HL-60 (cell line): ENCODE results near the gene DEUP1.

Source experiments
- CTCF ChIP-seq: IDR thresholded peaks from one replicate; pipeline ENCODE4 v1.5.1; 2011; ENCODE audit warnings: low read length, control low read depth, inconsistent platforms; ENCODE audit not compliant: insufficient read depth
- POLR2AphosphoS5 ChIP-seq: IDR thresholded peaks from 2 replicates; pipeline ENCODE4 v1.6.1; 2012; ENCODE audit warnings: low read depth

DNA sequence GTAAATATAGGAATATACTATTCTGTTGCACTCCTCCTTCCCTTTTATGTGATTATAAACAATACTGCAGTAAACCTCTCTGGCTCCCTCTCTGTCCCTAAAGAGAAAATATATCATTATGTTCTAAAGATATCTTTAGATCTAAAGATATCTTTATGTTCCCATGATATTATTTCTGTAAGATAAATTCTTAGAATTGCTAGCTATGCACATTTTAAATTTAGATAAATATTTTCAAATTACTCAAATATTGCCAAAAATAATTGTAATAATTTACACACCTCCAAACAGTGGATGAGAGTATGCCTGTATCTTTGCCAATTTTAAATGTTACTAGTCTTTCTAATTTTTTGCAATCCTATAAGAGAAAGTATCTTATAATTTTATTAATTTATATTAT, 10.3 kb upstream of the DEUP1 start:
- TF ChIP-seq CTCF (no peak), POLR2AphosphoS5 (no peak)
